Prostate gland (tissue), 2 donors: ENCODE data around the gene IMMT. TPM values are rescaled to one million over a fixed set of nuclear protein-coding genes. Genes with fewer than 3 reads are reported as not detected.

Experiments
- DNase-seq: peaks from one replicate; pipeline ENCODE4 v3.0.0-alpha.2; 2019; ENCODE audit warnings: low spot score
- H3K27ac ChIP-seq, 2 donors: fragments of 200-600 bp; sonication (generic); 2 replicates each; pipeline ENCODE4 v1.5.1; 2017 to 2019
- H3K27me3 ChIP-seq: fragments of 200-600 bp; sonication (generic); replicated peaks from 2 replicates; pipeline ENCODE4 v1.5.1; 2019; ENCODE audit not compliant: insufficient read depth
- H3K36me3 ChIP-seq, 2 donors: fragments of 200-600 bp; sonication (generic); 1 replicate in 1 of 2; 2 replicates in 1 of 2; pipeline versions ENCODE4 v1.5.1 to v1.8.1; 2017 to 2019
- H3K4me1 ChIP-seq: fragments of 200-600 bp; sonication (generic); replicated peaks from 2 replicates; pipeline ENCODE4 v1.5.1; 2019
- H3K4me3 ChIP-seq, 2 donors: fragments of 200-600 bp; sonication (generic); 2 replicates each; pipeline ENCODE4 v1.5.1; 2017 to 2019
- H3K9me3 ChIP-seq: fragments of 200-600 bp; sonication (generic); 2 replicates; pipeline ENCODE4 v1.5.1; 2017
- CTCF ChIP-seq, 4 experiments: fragments of 200-600 bp in 2 of 4; fragments of 450-650 bp in 2 of 4; sonication (generic) in 2 of 4; IDR thresholded peaks; 1 replicate in 3 of 4; 2 replicates in 1 of 4; pipeline ENCODE4 v1.5.1; 2016 to 2019; ENCODE audit warnings: antibody characterized with exemption in 4 of 4, mild to moderate bottlenecking in 2 of 4, moderate library complexity in 2 of 4
- POLR2A ChIP-seq: fragments of 450-650 bp; IDR thresholded peaks from one replicate; pipeline ENCODE4 v1.6.1; 2016; ENCODE audit warnings: antibody characterized with exemption, mild to moderate bottlenecking
- POLR2AphosphoS5 ChIP-seq: sonication (generic); formaldehyde crosslinking; IDR thresholded peaks from one replicate; pipeline ENCODE4 v1.6.1; 2017; ENCODE audit warnings: antibody characterized with exemption
- WGBS: methylation state at CpG from one replicate; pipeline ENCODE4 v1.1.5; 2018; 5-methylcytosine and 5-hydroxymethylcytosine counted together
- intact Hi-C: fragments of 100-400 bp; cut with DNase I; formaldehyde crosslinking; loops from one replicate; pipeline ENCODE4 v1.14.2; 2022
- microRNA-seq: library from miRNA; unstranded; fragments of <30 nt; microRNA quantifications from one replicate; pipeline ENCODE4, GENCODE V29; 2016
- small RNA-seq, 2 donors: library from RNA; depleted of rRNA; stranded (forward); fragments of <200 nt; gene quantifications; one replicate each; pipeline ENCODE3, GENCODE V24; 2016
- total RNA-seq, 2 donors: library from RNA; depleted of rRNA; stranded (reverse); fragments of >200 nt; gene quantifications; one replicate each; pipeline ENCODE4 v1.1.0, GENCODE V29; 2016

Gene IMMT
- total RNA-seq, 2 donors from 2014 or later, result 32.6 to 52.5 TPM

GRCh38 chr2:86102157-86102556, 93.1 kb downstream of the IMMT start:
- Histone ChIP-seq H3K4me3 (no peak overlapping the region), H3K4me1 (peaks cover 4% of the 10 kb centered on the region), H3K36me3 (no peaks in the 10 kb centered on the region), H3K9me3 (no peaks in the 10 kb centered on the region), H3K27ac (no peak overlapping the region), H3K27me3 (no peaks in the 10 kb centered on the region)
- DNase-seq, result no peak
- intact Hi-C loops, result no loop called here
- TF ChIP-seq POLR2AphosphoS5 (no peak), CTCF (IDR thresholded peaks at IDR 0.05) (no peak), POLR2A (no peak)

DNA sequence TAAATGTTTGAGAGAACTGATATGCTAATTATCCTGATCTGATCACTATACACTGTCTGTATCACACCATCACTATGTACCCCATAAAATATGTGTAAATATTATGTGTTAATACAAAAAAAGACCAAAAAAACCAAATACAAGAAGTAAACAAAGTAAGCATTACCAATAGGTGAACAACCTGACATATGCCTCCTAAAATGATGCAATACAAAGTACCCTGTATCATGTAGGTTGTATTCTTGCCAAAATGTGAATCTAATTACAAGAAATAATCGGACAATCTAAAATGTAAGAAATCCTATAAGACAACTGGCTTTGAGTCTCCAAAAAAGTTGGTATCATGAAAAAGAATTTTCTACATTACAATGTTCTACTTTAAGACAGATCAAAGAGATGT, 97.3 kb downstream of the IMMT start:
- Histone ChIP-seq H3K27me3 (no peaks in the 10 kb centered on the region), H3K36me3 (no peaks in the 10 kb centered on the region), H3K9me3 (no peaks in the 10 kb centered on the region), H3K4me1 (no peaks in the 10 kb centered on the region), H3K27ac (no peak overlapping the region), H3K4me3 (no peak overlapping the region)
- 93% methylated on average over 1 of the region's 1 CpG for WGBS
- TF ChIP-seq POLR2AphosphoS5, result no peak
- TF ChIP-seq CTCF (IDR thresholded peaks at IDR 0.05), result no peak
- no peak for TF ChIP-seq POLR2A
- intact Hi-C loops, result no loop called here
- DNase-seq, result no peak

DNA sequence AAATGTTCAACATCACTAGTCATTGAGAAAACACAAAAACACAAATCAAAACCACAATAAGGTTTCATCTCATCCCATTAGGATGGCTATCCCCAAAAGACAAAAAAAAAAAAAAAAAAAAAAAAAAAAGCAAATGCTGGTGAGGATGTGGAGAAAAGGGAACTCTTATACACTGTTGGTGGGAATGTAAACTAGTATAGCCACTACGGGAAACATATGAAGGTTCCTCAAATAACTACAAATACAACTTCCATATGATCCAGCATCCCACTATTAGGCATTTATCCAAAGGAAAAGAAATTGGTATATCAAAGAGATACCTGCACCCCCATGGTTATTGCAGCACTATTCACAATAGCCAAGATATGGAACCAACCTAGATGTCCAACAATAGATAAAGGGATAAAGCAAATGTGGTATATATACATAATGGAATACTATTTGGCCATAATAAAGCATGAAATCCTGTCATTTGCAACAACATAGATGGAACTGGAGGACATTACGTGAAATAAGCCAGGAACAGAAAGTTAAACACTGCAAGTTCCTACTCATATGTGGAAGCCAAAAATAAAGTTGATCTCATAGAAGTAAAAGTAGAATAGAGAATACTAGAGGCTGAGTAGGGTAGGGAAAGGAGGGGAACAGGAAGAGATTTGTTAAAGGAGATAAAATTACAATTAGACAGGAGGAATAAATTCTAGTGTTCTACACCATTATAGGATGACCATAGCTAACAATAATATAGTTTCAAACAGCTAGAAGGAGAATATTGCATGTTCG, 98.0 kb downstream of the IMMT start:
- H3K36me3 ChIP-seq, result no peaks in the 10 kb centered on the region
- no peak overlapping the region for H3K4me3 ChIP-seq
- 98% methylated on average over 3 of the region's 3 CpGs for WGBS
- H3K9me3 ChIP-seq, result no peaks in the 10 kb centered on the region
- intact Hi-C loops, result no loop called here
- no peak for DNase-seq
- H3K4me1 ChIP-seq, result no peaks in the 10 kb centered on the region
- no peaks in the 10 kb centered on the region for H3K27me3 ChIP-seq
- TF ChIP-seq POLR2A (no peak), POLR2AphosphoS5 (no peak), CTCF (IDR thresholded peaks at IDR 0.05) (no peak)
- no peak overlapping the region for H3K27ac ChIP-seq

GRCh38 chr2:86094229-86094628, 101.0 kb downstream of the IMMT start:
- intact Hi-C loops, result no loop called here
- no peaks in the 10 kb centered on the region for H3K27me3 ChIP-seq
- no peaks in the 10 kb centered on the region for H3K9me3 ChIP-seq
- no peak for TF ChIP-seq POLR2A
- no peak for TF ChIP-seq POLR2AphosphoS5
- TF ChIP-seq CTCF (IDR thresholded peaks at IDR 0.05), result no peak
- DNase-seq, result no peak
- no peak overlapping the region for H3K4me3 ChIP-seq
- 42% methylated on average over 1 of the region's 1 CpG for WGBS
- no peak overlapping the region for H3K27ac ChIP-seq
- H3K4me1 ChIP-seq, result no peaks in the 10 kb centered on the region
- H3K36me3 ChIP-seq, result peaks cover 0 to under 1% of the 10 kb centered on the region in 2 donors

Small RNAs within 50 kb of the gene (microRNA-seq; reads per million reads assigned to microRNA genes)
- not detected for gene MIR4779

Small RNAs within 50 kb of the gene (small RNA-seq; reads per million reads assigned to genes)
- gene MIR4779 (0 reads per million in 2 donors), gene RF00019 (0 reads per million in 2 donors), gene SNORD94 (12,547 to 29,019 reads per million in 2 donors)

Other genes with a start within 250 kb of the IMMT start
- 10 to 100 TPM; 13.0 to 27.4 TPM for gene POLR1A, start 89.6 kb downstream of the IMMT start, total RNA-seq
- 10 to 100 TPM; 64.1 to 95.1 TPM for gene PTCD3, start 89.2 kb downstream of the IMMT start, total RNA-seq
- gene MRPL35, start 4.0 kb upstream of the IMMT start, total RNA-seq, result 10 to 100 TPM; 20.7 to 24.7 TPM
- 100 to 1,000 TPM in 1 of 2 donors, 1 to 10 TPM in 1; 6.6 to 224 TPM for gene REEP1, start 142.2 kb upstream of the IMMT start, total RNA-seq
- gene KDM3A, start 245.9 kb upstream of the IMMT start, total RNA-seq, result 10 to 100 TPM; 24.6 to 56.6 TPM